GM19438 (cell line): ENCODE measurements around the gene AFF3.

Experiments used
- ATAC-seq: cut with Tn5 transposase; IDR thresholded peaks from one replicate; pipeline ENCODE4 v1.9.1; 2021; ENCODE audit warnings: low read depth; ENCODE audit not compliant: unreplicated experiment

AFF3 gene, protein sequence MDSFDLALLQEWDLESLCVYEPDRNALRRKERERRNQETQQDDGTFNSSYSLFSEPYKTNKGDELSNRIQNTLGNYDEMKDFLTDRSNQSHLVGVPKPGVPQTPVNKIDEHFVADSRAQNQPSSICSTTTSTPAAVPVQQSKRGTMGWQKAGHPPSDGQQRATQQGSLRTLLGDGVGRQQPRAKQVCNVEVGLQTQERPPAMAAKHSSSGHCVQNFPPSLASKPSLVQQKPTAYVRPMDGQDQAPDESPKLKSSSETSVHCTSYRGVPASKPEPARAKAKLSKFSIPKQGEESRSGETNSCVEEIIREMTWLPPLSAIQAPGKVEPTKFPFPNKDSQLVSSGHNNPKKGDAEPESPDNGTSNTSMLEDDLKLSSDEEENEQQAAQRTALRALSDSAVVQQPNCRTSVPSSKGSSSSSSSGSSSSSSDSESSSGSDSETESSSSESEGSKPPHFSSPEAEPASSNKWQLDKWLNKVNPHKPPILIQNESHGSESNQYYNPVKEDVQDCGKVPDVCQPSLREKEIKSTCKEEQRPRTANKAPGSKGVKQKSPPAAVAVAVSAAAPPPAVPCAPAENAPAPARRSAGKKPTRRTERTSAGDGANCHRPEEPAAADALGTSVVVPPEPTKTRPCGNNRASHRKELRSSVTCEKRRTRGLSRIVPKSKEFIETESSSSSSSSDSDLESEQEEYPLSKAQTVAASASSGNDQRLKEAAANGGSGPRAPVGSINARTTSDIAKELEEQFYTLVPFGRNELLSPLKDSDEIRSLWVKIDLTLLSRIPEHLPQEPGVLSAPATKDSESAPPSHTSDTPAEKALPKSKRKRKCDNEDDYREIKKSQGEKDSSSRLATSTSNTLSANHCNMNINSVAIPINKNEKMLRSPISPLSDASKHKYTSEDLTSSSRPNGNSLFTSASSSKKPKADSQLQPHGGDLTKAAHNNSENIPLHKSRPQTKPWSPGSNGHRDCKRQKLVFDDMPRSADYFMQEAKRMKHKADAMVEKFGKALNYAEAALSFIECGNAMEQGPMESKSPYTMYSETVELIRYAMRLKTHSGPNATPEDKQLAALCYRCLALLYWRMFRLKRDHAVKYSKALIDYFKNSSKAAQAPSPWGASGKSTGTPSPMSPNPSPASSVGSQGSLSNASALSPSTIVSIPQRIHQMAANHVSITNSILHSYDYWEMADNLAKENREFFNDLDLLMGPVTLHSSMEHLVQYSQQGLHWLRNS (N-terminal part only)

DNA sequence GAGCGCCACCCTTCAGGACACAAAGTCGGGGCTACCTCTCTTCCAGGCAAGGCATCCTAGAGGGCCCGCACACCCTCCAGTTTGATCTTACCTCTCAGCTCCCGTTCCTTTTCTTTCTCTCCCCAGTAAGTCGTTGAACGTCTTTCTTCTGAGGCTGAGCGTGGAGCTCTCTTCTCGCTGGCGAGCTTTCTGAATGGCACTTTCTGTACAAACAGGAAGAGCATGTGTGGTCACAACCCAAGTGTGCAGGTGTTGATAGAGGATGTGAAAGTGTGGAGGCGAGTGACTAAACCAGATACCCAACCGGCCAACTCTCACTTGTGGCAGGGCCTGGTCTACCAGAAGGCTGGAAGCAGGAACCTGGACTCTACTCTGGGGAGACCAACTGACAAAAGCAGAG is at the start of gene AFF3:
Gene AFF3, minus strand, starts transcription at position 198 of the 400 bp plus-strand sequence. CDS start 38,136 bp downstream, outside the sequence.
- peak; percentile 99 for ATAC-seq

DNA sequence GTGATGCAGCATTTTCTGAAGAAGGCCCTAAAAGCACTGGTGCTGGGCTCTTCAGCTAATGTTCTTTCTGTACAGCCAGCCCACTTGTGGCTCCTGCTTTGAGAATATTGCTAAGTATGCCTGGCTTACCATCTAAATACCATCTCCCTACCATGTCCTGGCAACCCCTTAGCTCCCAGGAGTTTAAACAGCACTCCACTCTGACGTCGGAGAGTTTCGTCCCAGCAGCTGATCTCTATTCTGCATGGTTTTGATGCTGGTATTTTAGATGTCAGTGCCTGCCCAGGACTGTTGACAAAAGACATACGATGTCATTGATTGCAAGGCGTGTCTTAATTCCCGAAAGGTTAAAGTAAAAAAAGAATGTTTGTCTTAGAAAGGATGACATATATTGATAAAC is 47.0 kb upstream of the AFF3 start:
- ATAC-seq, result no peak

DNA sequence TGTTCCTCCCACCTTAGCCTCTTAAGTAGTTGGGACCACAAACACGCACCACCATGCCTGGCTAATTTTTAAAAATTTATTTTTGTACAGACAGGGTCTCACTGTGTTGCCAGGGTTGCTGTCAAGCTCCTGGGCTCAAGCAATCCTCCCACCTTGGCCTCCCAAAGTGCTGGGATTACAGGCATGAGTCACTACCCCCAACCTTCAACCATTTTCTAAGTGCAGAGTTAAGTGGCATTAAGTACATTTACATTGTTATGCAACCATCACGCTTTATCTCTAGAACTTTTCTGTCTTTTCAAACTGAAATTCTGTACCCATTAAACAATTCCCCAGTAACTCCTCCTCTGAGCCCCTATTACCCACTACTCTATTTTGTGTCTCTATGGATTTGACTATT is 45.9 kb upstream of the AFF3 start:
- no peak for ATAC-seq

DNA sequence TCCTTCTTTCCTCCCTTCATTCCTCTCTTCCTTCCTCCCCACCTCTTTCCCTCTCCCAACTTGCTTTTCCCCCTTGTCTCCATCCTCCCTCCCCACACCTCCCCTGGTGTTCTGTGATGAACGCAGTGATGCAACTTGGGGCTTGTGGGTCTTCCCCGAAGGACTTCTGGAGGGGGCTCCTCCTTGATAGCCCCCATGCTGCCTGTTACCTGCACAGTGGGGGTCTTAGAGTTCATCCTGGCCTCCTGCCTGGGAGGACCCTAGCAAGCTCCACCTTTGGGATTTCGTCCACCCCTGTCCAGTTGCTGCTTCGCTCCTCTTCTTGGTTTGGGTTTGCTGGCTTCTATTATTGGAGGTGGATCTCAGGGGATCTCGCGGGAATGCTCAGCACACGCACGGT is 43.7 kb upstream of the AFF3 start:
- no peak for ATAC-seq

DNA sequence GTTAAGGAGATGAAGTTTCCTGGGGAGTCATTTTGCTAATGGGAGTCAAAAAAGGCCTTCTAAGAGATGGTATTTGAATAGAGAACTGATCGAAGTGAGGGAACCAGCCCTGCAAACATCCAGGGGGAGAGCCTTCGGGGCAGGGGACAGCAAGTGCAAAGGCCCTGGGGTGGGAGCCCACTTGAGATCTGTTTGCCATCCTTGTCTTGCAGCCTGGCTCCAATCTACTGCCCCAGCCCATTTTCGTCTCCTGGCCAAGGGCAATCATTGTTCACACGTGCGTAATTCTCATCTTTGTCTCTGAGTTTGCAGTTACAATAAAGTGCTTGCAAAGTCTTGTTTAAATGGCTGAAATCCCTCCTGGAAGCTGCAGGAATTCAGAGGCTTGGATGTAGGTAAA is 43.1 kb upstream of the AFF3 start:
- ATAC-seq, result no peak

DNA sequence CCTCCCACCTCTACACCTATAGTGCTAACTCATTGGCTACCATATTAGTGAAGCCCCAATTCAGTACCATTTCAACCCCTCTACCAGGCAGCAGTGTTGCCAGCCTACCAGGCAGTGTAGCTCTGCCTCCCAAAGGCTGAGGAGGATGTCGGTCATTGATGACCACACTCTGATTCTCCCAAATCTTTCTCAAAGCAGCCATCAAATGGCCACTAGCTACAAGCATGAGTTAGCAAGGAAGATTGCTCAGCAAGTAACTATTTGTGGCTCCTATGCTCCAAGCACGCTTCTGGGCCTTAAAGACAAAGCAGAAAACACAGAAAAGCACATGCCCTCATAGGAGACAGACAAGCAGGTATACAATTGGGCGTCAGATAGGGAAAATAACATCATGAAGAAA is 42.7 kb upstream of the AFF3 start:
- ATAC-seq, result no peak

DNA sequence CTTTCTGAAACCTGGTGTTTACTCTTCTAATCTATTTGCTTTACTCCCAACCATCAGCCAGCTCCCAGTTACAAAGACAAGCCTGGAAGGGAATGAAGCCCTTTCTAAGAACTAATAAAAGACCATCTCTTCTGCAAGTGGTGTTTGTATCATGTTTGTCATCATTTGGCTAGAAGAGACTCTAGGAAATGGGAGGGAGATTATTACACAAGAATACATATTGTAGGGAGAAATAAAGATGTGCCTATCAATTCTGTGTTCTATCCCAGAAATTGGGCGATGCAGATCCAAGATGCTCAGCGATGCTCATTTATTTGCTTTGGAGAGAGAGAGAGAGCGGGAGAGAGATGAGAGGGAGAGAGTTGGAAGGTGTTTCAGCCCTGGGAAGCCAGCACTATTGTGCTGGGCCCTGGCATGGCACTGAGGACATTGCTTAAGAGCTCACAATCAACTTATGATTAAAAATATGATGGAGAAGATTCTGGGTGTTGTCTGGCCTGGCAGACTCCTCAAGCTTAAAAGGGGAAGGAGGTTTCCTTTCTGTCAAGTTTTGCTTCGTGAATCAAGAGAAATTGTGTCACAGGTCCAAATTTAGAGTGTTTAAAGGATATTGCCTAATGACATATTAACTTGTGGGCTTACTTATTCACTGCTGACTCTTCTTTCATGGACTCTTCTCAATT is 41.8 kb upstream of the AFF3 start:
- no peak for ATAC-seq

DNA sequence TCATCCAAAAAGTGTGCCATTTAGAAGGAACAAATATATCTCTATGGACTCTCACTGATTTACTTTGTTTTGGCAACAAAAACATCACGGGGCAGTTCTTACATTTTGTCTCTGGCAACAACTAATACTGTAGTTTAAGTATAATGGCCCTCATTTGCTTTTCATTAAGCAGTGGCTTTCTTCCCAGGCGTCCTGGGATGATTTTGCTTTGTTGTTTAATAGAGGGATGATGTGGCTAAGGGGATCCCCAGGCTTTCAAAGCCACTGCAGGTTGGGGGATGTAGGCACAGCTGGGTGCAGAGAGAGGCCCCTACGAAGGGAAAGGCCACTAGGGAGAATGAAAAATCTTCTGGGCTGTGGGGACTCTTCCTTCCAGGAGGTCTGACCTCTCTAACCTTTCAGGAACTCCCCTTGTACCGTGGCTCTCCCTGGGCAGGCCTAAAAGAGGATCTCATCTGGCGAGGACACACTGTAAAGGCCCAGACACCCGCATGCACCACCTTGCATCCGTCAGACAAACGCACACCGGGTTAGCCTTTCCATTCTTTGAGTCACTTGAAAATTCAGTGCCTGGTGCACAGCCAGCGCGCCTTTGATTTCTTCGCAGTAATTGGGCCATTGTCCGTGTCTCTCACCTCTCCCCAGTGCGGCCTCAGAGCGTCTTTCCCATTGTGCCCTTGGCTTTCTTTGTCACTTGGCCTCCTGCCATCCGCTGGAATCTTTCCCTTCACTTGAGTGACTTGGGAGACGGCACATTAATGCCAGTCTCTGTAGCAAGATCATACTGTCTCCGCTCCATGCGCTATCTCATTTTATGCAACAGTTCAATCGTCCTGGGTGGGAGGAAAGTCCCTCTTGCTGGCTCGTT is 40.3 kb upstream of the AFF3 start:
- ATAC-seq, result no peak

DNA sequence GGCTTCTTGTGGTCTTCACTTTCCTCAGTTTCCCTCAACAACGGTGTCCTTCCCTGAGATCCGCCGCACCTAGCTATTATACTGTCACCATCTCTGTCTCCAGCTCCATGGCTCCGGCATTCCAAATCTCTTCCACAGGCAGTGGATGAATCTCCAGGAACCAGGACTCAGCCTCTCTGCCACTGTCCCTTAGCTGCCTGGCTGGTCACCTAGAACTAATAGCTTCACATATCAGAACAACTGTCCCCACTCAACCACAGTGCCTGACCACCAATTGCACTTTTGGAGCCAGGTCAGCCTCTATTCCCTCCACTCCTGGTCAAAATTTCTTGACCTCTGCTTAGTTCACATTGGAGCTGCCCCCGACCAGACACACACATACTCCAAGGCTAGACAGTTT is 38.1 kb upstream of the AFF3 start:
- no peak for ATAC-seq

DNA sequence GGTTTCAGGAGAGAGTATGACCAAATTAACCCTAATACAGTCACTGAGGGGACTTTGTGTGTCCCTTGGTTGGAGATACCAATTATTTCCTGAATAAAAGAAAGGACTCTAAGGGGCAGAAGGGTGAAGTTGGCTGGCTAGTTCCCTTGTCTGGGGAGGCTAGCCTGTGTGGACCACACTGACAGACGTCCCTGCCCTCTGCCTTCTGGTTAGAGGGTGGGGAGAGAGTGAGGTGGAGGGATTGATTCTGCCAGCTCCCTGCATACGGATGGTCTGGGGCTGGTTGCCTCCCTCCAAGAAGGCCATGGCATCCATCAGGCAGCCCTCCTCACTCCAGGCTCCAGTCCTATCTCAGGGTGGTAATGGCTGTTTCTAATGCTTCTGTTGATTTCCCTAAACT is 37.4 kb upstream of the AFF3 start:
- no peak for ATAC-seq

DNA sequence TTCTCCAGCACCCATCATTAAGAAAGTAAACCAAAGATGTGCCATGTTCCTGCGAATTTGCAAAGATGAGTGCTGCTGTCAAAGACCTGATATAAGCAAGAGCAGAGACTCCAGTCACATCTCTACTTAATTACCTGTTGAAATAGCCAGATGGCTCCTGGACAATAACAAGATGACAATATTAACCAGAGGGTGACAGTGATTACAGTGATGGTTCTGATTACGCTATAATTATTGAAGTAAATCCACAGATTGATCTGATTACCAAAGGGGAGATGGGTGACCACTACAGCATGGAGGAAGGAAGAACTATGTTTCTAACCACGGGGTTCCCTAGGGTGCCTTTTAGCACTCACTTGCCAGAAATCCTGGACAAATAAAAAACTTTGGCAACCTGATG is 36.5 kb upstream of the AFF3 start:
- ATAC-seq, result no peak

DNA sequence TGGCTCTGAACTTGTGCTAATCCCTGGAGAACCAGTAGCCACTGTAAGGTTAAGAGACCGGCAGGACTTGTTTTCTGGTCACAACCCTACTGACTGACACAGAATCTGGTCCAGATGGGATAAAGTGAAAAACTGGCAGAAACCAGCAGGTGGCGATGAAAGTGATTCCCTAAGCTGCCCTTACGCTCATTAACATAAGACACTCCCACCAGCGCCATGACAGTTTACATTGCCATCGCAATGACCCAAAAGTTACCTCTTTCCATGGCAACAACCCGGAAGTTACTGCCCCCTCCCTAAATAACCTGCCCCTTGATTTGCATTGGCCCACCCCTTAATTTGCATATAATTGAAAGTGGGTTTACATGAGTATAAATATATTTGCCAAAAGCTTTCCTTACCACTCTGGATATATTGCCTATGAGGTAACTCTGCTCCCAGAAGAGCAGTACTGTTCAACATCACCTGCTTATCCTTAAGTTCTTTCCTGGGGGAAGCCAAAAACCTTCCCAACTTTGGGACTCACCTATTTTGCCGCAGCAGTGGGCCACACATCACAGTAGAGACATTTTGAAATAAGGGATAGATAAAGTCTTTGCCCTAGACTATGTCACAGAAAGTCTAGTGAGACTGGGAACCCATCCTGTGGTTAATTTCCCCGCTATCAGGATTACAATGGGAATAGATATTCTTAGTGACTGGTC is 35.8 kb upstream of the AFF3 start:
- ATAC-seq, result peak; percentile 56

DNA sequence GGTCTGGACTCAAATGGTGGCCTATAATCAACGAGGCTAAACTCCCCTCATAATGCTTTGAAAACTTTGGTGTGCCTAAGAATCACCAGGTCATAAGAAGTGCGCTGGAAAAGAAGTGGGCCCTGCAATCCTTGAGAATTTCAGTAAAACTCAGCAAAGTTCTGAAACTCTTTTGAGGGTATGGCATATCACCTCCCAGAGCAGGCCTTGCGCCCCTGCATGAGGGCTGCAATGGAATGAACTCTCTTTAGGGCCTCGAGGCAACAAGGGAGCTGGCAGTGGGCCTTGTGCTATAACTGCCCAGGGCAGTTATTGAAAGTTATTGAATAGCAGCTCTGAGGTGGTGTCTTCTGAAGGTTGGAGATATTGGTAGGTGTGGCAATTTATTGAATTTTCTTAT is 34.5 kb upstream of the AFF3 start:
- no peak for ATAC-seq

DNA sequence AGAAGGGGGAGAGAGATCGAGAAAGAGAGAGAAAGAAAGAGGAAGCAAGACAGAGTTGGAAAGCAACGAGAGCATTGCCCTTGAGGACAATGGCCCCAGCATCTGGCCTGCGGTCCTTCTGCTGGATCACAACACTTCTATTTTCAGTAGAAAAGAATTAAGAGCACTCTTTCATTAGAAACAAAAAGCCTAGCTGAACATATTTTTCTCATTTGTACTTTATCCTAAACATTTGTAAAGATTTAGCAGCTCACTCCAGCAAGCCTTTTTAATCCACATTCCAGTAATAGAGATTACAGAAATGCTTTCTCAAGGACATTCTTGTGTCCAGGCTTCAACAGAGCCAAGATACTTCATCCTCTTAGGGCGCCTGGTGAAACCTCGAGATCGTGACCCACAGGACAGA is 31.6 kb upstream of the AFF3 start:
- no peak for ATAC-seq

DNA sequence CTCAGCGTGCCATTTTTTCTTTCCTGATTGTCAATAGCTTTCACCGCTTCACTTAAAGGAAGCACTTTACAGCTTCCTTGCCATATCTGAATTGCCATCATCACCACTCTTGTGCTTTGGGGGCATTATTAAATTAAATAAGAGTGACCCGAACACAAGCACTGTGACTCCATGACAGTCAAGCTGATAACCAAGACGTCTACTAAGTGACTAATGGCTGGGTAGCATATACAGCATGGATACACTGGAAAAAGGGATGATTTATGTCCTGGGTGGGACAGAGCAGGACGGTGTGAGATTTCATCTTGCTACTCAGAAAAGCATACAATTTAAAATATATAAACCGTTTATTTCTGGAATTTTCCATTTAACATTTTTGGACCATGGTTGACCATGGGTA is 24.3 kb upstream of the AFF3 start:
- no peak for ATAC-seq

DNA sequence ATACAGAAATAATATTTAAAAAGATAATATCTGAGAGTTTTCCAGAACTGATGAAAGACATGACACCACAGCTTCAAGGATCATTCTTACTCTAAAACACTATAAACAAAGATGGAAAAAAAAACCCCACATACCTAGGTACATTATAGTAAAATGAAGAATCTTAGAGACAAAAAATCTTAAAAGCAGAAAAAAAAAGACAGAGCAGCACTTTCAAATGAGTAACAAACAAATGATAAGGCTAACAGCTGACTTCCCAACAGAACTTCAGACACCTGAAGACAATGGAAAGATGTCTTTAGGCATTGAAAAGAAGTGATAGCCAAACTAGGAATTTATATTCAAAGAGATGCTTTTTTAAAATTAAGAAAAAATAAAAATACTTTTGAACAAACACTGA is 21.2 kb upstream of the AFF3 start:
- no peak for ATAC-seq

DNA sequence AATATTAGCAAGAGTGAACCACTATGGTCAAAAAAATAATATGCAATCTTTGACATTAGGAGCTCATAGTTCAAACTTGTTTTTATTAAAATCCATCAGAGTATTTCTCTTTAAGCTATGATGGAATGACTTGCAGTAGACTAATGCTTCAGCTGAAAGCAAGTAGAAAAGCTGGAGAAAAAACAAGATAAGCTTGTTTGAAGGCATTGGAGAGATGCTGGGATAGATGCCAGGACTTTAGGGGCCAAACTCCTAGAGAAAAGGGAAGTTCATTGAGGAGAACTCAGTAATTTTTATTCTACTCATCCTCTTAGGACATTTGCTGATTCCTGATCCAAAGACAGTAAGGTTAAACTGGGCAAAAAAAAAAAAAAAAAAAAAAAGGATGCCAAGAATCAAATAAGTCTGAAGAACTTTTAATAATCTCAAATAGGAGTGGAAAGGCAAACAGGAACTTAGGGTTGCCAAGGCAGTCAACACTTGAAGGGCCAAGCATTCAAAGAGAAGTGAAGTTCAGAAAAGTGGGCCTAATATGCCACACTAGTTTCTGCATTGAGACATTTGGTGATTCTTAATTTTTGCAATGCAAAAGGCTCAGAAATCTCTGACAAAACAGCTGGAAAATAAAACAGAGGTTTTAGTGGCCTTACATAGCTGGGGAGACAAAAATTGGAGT is 19.7 kb upstream of the AFF3 start:
- no peak for ATAC-seq

DNA sequence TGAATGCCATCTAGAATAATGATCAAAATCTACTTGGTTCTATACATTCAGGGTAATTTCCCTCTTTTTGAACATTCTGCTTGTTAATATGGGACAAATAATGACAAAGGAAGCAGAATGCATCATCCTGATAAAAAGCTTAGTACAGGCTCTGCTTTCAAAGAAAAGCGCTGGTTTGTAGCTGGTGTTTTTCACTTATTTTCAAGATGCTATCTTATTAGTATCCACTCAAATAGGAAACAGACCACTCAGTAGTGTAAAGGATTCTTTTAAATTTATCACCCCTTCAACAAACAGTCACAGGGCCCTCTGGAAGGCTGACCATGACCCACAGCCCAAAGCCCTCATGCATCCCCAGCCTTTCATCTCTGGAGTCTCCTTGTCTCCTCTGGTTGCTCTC is 18.0 kb upstream of the AFF3 start:
- ATAC-seq, result no peak
